Activated naive CD4-positive, alpha-beta T cell treated with anti-CD3 and anti-CD28 coated beads for 36 hours (primary cell): ENCODE results near the gene GRK5. TPM values are rescaled to one million over a fixed set of nuclear protein-coding genes. Genes with fewer than 3 reads are reported as not detected.

ENCODE experiments used
- CTCF ChIA-PET: fragments of 350-600 bp; sonication (Branson Sonifier 250); formaldehyde crosslinking; loops from one replicate; lab custom pipeline; 2021; ENCODE audit warnings: antibody characterized with exemption; lab: Charles Lee
- DNase-seq: peaks from one replicate; pipeline ENCODE4 v3.0.0-alpha.2; 2020
- H3K27ac Mint-ChIP-seq: one replicate; pipeline ENCODE4 v1.8.0; 2021; ENCODE audit warnings: mild to moderate bottlenecking, mixed read lengths
- H3K27me3 Mint-ChIP-seq: one replicate; pipeline ENCODE4 v1.8.0; 2021; ENCODE audit warnings: low read depth, mixed read lengths
- H3K36me3 Mint-ChIP-seq: one replicate; pipeline ENCODE4 v1.8.0; 2021; ENCODE audit warnings: low read depth, mixed read lengths
- H3K4me1 Mint-ChIP-seq: one replicate; pipeline ENCODE4 v1.8.0; 2021; ENCODE audit warnings: low read depth, mixed read lengths
- H3K4me3 Mint-ChIP-seq: one replicate; pipeline ENCODE4 v1.8.0; 2021; ENCODE audit warnings: mild to moderate bottlenecking, moderate library complexity, mixed read lengths
- H3K9me3 Mint-ChIP-seq: one replicate; pipeline ENCODE4 v1.8.0; 2021; ENCODE audit warnings: mixed read lengths
- intact Hi-C: fragments of 100-400 bp; cut with micrococcal nuclease; formaldehyde crosslinking; loops from one replicate; pipeline ENCODE4 v1.15.1; 2023
- total RNA-seq, 2 experiments: library from RNA; stranded (reverse); gene quantifications; one replicate each; pipeline ENCODE4 v1.2.3, GENCODE V29; 2021

The GRK5 gene
- total RNA-seq, 2 experiments from 2014 or later: 27.1 to 29.7 TPM

GRCh38 chr10:119306986-119307392 lies 99.6 kb downstream of the GRK5 start:
- CTCF ChIA-PET: interaction anchor here (0.7 to 3.8 kb wide), 9 partner anchors 8 to 107 kb away, joined by 3 to 22 read pairs (median 4); partner anchors contain the start of gene GRK5
- H3K36me3 Mint-ChIP-seq: no peaks in the 10 kb centered on the region
- peak; percentile 58 for DNase-seq
- peaks cover 64% of the 10 kb centered on the region for H3K4me1 Mint-ChIP-seq
- intact Hi-C loops: loop anchor here (1.0 to 10.0 kb wide), 19 partner anchors 8 to 552 kb away; partner anchors contain the start of genes CACUL1, EIF3A, INPP5F and TIAL1
- no peaks in the 10 kb centered on the region for H3K27me3 Mint-ChIP-seq
- no peaks in the 10 kb centered on the region for H3K9me3 Mint-ChIP-seq
- H3K4me3 Mint-ChIP-seq: peak overlapping the region; percentile 68
- H3K27ac Mint-ChIP-seq: peak overlapping the region; percentile 99

DNA sequence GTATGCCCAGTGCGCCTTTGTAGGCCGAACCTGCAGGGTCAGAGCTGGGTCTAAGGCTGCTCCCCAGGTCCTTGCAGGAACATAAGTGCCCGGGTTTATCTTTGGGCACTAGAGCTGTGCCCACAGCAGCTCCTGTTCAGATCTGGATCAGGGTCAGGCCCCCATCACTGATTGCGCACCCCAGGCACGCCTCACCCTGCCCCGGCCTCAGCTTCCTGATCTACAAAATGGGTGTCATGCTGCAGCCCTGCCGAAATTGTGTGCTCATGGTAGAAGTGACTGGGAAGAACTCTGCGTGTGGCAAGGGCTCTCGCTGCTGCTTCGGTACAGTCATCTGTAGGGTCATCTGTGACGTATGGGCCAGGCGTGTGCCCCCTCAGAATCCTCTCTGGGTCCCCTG lies 100.7 kb downstream of the GRK5 start:
- intact Hi-C loops: loop anchor here (5.0 to 10.0 kb wide), 2 partner anchors 419 to 553 kb away; partner anchors contain the start of genes CACUL1 and INPP5F
- H3K9me3 Mint-ChIP-seq: no peaks in the 10 kb centered on the region
- H3K27me3 Mint-ChIP-seq: no peaks in the 10 kb centered on the region
- H3K36me3 Mint-ChIP-seq: no peaks in the 10 kb centered on the region
- H3K4me1 Mint-ChIP-seq: peaks cover 61% of the 10 kb centered on the region
- CTCF ChIA-PET: no interaction called here
- H3K4me3 Mint-ChIP-seq: no peak overlapping the region
- H3K27ac Mint-ChIP-seq: peak overlapping the region; percentile 17
- no peak for DNase-seq

- Mint-ChIP-seq H3K36me3 (no peaks in the 10 kb centered on the region), H3K4me1 (peaks cover 63% of the 10 kb centered on the region), H3K4me3 (no peak overlapping the region), H3K9me3 (no peaks in the 10 kb centered on the region), H3K27me3 (no peaks in the 10 kb centered on the region), H3K27ac (no peak overlapping the region)
- CTCF ChIA-PET: interaction anchor here (0.6 to 1.0 kb wide), 2 partner anchors 179 to 193 kb away, joined by 3 to 8 read pairs; no protein-coding TSS in a partner anchor
- DNase-seq: no peak
- intact Hi-C loops: loop anchor here (5.0 to 10.0 kb wide), 2 partner anchors 419 to 554 kb away; partner anchors contain the start of genes CACUL1 and INPP5F
These were observed 101.4 kb downstream of the GRK5 start for GRCh38 chr10:119308551-119309422.

DNA sequence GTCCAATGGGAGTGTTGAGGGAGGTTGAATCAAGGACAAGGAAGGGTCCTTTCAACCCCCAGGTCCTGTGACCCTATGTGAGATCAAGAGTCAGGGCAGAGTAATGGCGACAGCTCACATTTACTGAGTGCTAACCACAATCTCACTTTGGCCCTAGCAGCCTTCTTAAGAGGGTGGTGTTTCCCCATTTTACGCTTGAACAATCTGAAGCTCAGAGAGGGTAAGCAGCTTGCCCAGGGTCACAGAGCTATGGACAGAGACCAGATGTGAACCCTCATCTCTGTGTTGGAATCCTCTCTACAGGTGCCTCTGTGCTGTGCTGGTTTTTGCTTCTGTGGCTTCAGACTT lies 102.0 kb downstream of the GRK5 start:
- Mint-ChIP-seq H3K27me3 (no peaks in the 10 kb centered on the region), H3K4me3 (no peak overlapping the region), H3K27ac (no peak overlapping the region), H3K36me3 (no peaks in the 10 kb centered on the region), H3K9me3 (no peaks in the 10 kb centered on the region), H3K4me1 (peaks cover 64% of the 10 kb centered on the region)
- CTCF ChIA-PET: interaction anchor here (0.6 to 1.0 kb wide), 2 partner anchors 178 to 194 kb away, joined by 3 to 8 read pairs; no protein-coding TSS in a partner anchor
- no peak for DNase-seq
- intact Hi-C loops: loop anchor here (5.0 to 10.0 kb wide), 2 partner anchors 418 to 555 kb away; partner anchors contain the start of genes CACUL1 and INPP5F

- no peaks in the 10 kb centered on the region for H3K9me3 Mint-ChIP-seq
These were observed 103.4 kb downstream of the GRK5 start for GRCh38 chr10:119310806-119311205.

GRCh38 chr10:119312241-119312640 lies 104.9 kb downstream of the GRK5 start:
- H3K4me3 Mint-ChIP-seq: no peak overlapping the region
- H3K27ac Mint-ChIP-seq: no peak overlapping the region
- no peak for DNase-seq
- peaks cover 65% of the 10 kb centered on the region for H3K4me1 Mint-ChIP-seq
- H3K9me3 Mint-ChIP-seq: no peaks in the 10 kb centered on the region
- H3K27me3 Mint-ChIP-seq: no peaks in the 10 kb centered on the region
- CTCF ChIA-PET: interaction anchor here (1.4 to 1.7 kb wide), 2 partner anchors 16 to 104 kb away, joined by 7 to 9 read pairs; partner anchors contain the start of gene GRK5
- intact Hi-C loops: no loop called here
- H3K36me3 Mint-ChIP-seq: no peaks in the 10 kb centered on the region

More at GRCh38 chr10:119310806-119311205, 103.4 kb downstream of the GRK5 start:
- no peak for DNase-seq
- intact Hi-C loops: no loop called here
- Mint-ChIP-seq H3K36me3 (no peaks in the 10 kb centered on the region), H3K27ac (no peak overlapping the region), H3K27me3 (no peaks in the 10 kb centered on the region), H3K4me3 (no peak overlapping the region), H3K4me1 (peaks cover 64% of the 10 kb centered on the region)
- CTCF ChIA-PET: interaction anchor here (1.4 to 1.7 kb wide), 2 partner anchors 17 to 103 kb away, joined by 7 to 9 read pairs; partner anchors contain the start of gene GRK5

- CTCF ChIA-PET: no interaction called here
- DNase-seq: no peak
- no peak overlapping the region for H3K27ac Mint-ChIP-seq
- H3K4me1 Mint-ChIP-seq: peaks cover 65% of the 10 kb centered on the region
- intact Hi-C loops: no loop called here
- no peaks in the 10 kb centered on the region for H3K36me3 Mint-ChIP-seq
- no peaks in the 10 kb centered on the region for H3K9me3 Mint-ChIP-seq
- peak overlapping the region; percentile 13 for H3K4me3 Mint-ChIP-seq
- no peaks in the 10 kb centered on the region for H3K27me3 Mint-ChIP-seq
These were observed 105.7 kb downstream of the GRK5 start for GRCh38 chr10:119313024-119313423.

- intact Hi-C loops: no loop called here
- Mint-ChIP-seq H3K4me3 (no peak overlapping the region), H3K9me3 (no peaks in the 10 kb centered on the region), H3K36me3 (no peaks in the 10 kb centered on the region), H3K27ac (no peak overlapping the region), H3K4me1 (peaks cover 63% of the 10 kb centered on the region), H3K27me3 (no peaks in the 10 kb centered on the region)
- DNase-seq: peak; percentile 85
- CTCF ChIA-PET: no interaction called here
These were observed 106.3 kb downstream of the GRK5 start for GRCh38 chr10:119313644-119314043.

DNA sequence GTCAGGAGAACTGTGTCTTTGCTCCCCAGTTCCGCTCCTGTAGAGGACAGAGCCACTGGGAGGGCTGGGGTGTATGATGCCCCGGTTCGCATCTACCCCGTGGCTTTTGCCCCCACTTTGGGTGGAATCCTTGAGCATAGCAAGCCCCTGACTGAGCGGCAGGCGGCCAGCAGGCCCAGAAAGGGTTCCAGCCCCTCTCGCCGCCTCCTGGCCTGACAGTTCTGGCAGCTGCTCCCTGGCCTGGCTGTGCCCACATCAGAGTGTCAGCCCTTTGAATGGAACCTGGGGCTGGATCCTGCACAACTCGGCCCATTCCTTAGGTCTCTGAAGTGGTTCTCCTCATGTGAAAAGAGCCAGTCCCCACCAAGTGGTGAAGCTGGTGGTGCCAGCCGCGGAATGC lies 106.7 kb downstream of the GRK5 start:
- Mint-ChIP-seq H3K4me3 (no peak overlapping the region), H3K9me3 (no peaks in the 10 kb centered on the region), H3K27ac (peak overlapping the region; percentile 12), H3K4me1 (peaks cover 62% of the 10 kb centered on the region), H3K36me3 (no peaks in the 10 kb centered on the region), H3K27me3 (no peaks in the 10 kb centered on the region)
- CTCF ChIA-PET: no interaction called here
- intact Hi-C loops: no loop called here
- DNase-seq: no peak

DNA sequence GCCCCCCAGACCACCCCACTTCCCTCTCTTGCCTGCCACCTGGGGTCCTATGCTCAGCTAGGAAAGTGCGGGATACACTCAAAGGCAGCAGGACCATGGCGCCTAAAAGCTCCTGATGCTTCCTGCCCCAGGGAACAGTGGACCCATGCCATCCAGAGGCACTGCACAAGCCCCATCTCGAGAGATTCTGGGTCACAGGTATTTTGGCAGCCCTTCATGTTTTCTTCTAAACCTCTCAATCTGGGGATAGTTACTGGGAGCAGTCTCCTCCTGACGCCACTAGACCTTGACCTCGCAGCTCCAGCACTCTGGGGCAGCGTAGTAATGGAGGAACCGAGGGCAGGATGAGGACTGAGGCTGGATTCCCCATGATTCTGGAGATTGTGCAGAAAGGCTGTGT lies 107.1 kb downstream of the GRK5 start:
- no peaks in the 10 kb centered on the region for H3K9me3 Mint-ChIP-seq
- intact Hi-C loops: no loop called here
- no peaks in the 10 kb centered on the region for H3K27me3 Mint-ChIP-seq
- no peaks in the 10 kb centered on the region for H3K36me3 Mint-ChIP-seq
- peaks cover 57% of the 10 kb centered on the region for H3K4me1 Mint-ChIP-seq
- CTCF ChIA-PET: no interaction called here
- DNase-seq: no peak
- no peak overlapping the region for H3K4me3 Mint-ChIP-seq
- H3K27ac Mint-ChIP-seq: peak overlapping the region; percentile 12

- no peak overlapping the region for H3K4me3 Mint-ChIP-seq
- no peaks in the 10 kb centered on the region for H3K36me3 Mint-ChIP-seq
- peaks cover 57% of the 10 kb centered on the region for H3K4me1 Mint-ChIP-seq
- no peaks in the 10 kb centered on the region for H3K9me3 Mint-ChIP-seq
- intact Hi-C loops: loop anchor here (1.0 kb wide), 7 partner anchors 9 to 107 kb away; no protein-coding TSS in a partner anchor
- CTCF ChIA-PET: interaction anchor here (0.8 to 2.0 kb wide), 5 partner anchors 8 to 128 kb away, joined by 3 to 9 read pairs (median 3); partner anchors contain the start of gene GRK5
- H3K27ac Mint-ChIP-seq: peak overlapping the region; percentile 93
- no peaks in the 10 kb centered on the region for H3K27me3 Mint-ChIP-seq
- DNase-seq: peak; percentile 90
These were observed 108.0 kb downstream of the GRK5 start for GRCh38 chr10:119315128-119316001.
